HG03135 (cell line): ENCODE data around the gene DCDC2C.

Experiments used
- ATAC-seq: cut with Tn5 transposase; IDR thresholded peaks from one replicate; pipeline ENCODE4 v1.9.1; 2021; ENCODE audit warnings: mild to moderate bottlenecking, moderate library complexity; ENCODE audit not compliant: unreplicated experiment

DCDC2C gene

GRCh38 chr2:3708576-3708975 lies 5.2 kb downstream of the DCDC2C start:
- ATAC-seq, result no peak

GRCh38 chr2:3709225-3709624 lies 5.8 kb downstream of the DCDC2C start:
- ATAC-seq, result no peak

- ATAC-seq, result no peak
Observed at GRCh38 chr2:3712424-3712823, 9.0 kb downstream of the DCDC2C start.

GRCh38 chr2:3712831-3713503 lies 9.6 kb downstream of the DCDC2C start:
- no peak for ATAC-seq

GRCh38 chr2:3718679-3719078 lies 15.3 kb downstream of the DCDC2C start:
- no peak for ATAC-seq

- ATAC-seq, result no peak
Observed at GRCh38 chr2:3725002-3725401, 21.6 kb downstream of the DCDC2C start.

GRCh38 chr2:3725458-3726250 lies 22.3 kb downstream of the DCDC2C start:
- ATAC-seq, result no peak

- no peak for ATAC-seq
Observed at GRCh38 chr2:3726511-3726910, 23.1 kb downstream of the DCDC2C start.

GRCh38 chr2:3727397-3728045 lies 24.1 kb downstream of the DCDC2C start:
- ATAC-seq, result no peak

- ATAC-seq, result no peak
Observed at GRCh38 chr2:3728104-3729054, 25.0 kb downstream of the DCDC2C start.

GRCh38 chr2:3729055-3729448 lies 25.7 kb downstream of the DCDC2C start:
- ATAC-seq, result no peak

- no peak for ATAC-seq
Observed at GRCh38 chr2:3729786-3730185, 26.4 kb downstream of the DCDC2C start.

- ATAC-seq, result no peak
Observed at GRCh38 chr2:3730646-3731045, 27.3 kb downstream of the DCDC2C start.

GRCh38 chr2:3731829-3732228 lies 28.5 kb downstream of the DCDC2C start:
- no peak for ATAC-seq

GRCh38 chr2:3736112-3736511 lies 32.7 kb downstream of the DCDC2C start:
- no peak for ATAC-seq

GRCh38 chr2:3737128-3737527 lies 33.8 kb downstream of the DCDC2C start:
- no peak for ATAC-seq

- ATAC-seq, result no peak
Observed at GRCh38 chr2:3738454-3738853, 35.1 kb downstream of the DCDC2C start.

GRCh38 chr2:3739313-3739712 lies 35.9 kb downstream of the DCDC2C start:
- no peak for ATAC-seq

- ATAC-seq, result no peak
Observed at GRCh38 chr2:3741396-3741795, 38.0 kb downstream of the DCDC2C start.

- no peak for ATAC-seq
Observed at GRCh38 chr2:3741867-3742602, 38.7 kb downstream of the DCDC2C start.
